ENCODE data around the gene BDH1. TPM values are rescaled to one million over a fixed set of nuclear protein-coding genes. Genes with fewer than 3 reads are reported as not detected.

Gene BDH1
- polyA plus RNA-seq, 1 donor (not counting 4 experiments of a cell fraction or from before 2014, with no cell fraction given), result 30.2 TPM

- Histone ChIP-seq H3K27me3 (ENCODE audit: control insufficient read depth, extremely low read depth, insufficient read depth, low read length) (no peaks in the 10 kb centered on the region), H2AFZ (ENCODE audit: control insufficient read depth, low read length) (no peak overlapping the region), H4K20me1 (ENCODE audit: control insufficient read depth, extremely low read depth, insufficient read depth, low read length) (no peaks in the 10 kb centered on the region), H3K4me1 (ENCODE audit: control insufficient read depth, extremely low read depth, insufficient read depth, low read length) (peaks cover 59% of the 10 kb centered on the region), H3K27ac (ENCODE audit: control insufficient read depth, insufficient read depth, low read length) (no peak overlapping the region), H3K36me3 (ENCODE audit: control insufficient read depth in 2 of 2, extremely low read depth in 1 of 2, insufficient read depth in 2 of 2, low read length in 2 of 2) (no peaks in the 10 kb centered on the region), H3K4me3 (ENCODE audit: control insufficient read depth in 2 of 3, extremely low read depth in 1 of 3, insufficient read depth in 2 of 3, low read depth in 1 of 3, low read length in 3 of 3) (no peak overlapping the region), H3K9me1 (ENCODE audit: control insufficient read depth, extremely low read depth, insufficient read depth, low read length) (no peaks in the 10 kb centered on the region), H3K9me3 (ENCODE audit: control insufficient read depth, low read depth, low read length) (no peaks in the 10 kb centered on the region), H3K79me2 (ENCODE audit: control insufficient read depth, insufficient read depth, low read length) (no peaks in the 10 kb centered on the region), H3K9ac (ENCODE audit: control insufficient read depth, extremely low read depth, insufficient read depth, low read length) (no peak overlapping the region), H3K4me2 (ENCODE audit: control insufficient read depth, extremely low read depth, insufficient read depth, low read depth, low read length) (no peak overlapping the region)
- dilution Hi-C loops (cut with MboI; ENCODE audit: extremely low pct_ligation_motif_present, low sequenced_read_pairs), result loop anchor here (25.0 kb wide), 1 partner anchor 179 kb away; no protein-coding TSS in a partner anchor
- no peak for TF ChIP-seq EZH2 (IDR thresholded peaks at IDR 0.05; ENCODE audit: low read length)
- TF ChIP-seq, protein P1, sequence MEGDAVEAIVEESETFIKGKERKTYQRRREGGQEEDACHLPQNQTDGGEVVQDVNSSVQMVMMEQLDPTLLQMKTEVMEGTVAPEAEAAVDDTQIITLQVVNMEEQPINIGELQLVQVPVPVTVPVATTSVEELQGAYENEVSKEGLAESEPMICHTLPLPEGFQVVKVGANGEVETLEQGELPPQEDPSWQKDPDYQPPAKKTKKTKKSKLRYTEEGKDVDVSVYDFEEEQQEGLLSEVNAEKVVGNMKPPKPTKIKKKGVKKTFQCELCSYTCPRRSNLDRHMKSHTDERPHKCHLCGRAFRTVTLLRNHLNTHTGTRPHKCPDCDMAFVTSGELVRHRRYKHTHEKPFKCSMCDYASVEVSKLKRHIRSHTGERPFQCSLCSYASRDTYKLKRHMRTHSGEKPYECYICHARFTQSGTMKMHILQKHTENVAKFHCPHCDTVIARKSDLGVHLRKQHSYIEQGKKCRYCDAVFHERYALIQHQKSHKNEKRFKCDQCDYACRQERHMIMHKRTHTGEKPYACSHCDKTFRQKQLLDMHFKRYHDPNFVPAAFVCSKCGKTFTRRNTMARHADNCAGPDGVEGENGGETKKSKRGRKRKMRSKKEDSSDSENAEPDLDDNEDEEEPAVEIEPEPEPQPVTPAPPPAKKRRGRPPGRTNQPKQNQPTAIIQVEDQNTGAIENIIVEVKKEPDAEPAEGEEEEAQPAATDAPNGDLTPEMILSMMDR (optimal IDR thresholded peaks at IDR 0.05 in 1 of 3, IDR thresholded peaks at IDR 0.05 in 1 of 3, conservative IDR thresholded peaks at IDR 0.05 in 1 of 3; ENCODE audit: extremely low read depth in 1 of 3, insufficient read depth in 2 of 3, low read length in 3 of 3), result no peak
- DNase-seq (ENCODE audit: low read depth, low spot score) (no peak), FAIRE-seq (no peak)
Observed at GRCh38 chr3:197491478-197491877, 64.3 kb downstream of the BDH1 start.

DNA sequence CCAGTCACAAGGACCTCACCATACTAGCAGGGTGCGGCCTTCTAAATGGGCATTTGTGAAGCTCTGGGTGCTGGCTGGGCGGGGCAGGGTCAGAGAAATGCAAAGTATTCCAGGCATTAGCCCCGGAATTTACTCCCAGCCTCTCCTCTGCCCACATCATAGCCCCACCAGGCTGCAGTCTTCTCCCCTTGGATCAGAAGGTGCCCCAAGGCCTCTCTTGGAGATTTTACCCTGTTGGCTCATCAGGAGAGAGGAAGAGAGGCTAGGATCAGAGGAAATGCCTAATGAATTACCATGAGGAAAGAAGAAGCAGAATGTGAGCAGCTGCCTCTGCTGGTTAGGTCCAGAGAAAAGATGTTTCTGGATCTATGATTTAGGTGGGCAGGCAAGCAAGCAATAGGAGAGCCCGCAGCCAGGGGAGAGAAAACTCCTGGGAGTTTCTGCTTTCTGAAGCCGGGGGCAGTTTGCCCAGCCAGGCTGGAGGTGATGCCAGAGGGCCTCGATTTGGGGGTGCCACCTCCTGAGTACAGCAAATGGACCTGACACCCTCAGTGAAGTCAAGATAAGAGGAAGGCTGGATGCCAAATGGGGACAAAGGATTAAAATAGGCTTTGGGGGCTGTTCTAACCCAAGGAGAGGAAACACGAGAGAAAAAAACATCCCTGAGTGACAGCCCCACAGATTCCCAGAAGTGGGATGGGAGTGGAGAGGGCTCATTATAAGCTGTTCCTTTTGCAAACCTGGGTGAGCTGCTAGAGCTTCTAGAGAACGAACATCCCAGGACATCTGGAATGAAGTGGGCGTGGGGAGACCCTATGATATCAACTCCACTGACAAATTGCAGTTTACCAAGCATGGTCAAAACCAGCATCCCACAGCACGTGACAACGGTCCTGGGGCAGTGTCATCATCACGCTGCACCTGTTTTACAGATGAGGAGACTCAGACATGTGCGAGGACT lies 65.4 kb downstream of the BDH1 start:
- Histone ChIP-seq H3K4me2 (ENCODE audit: control insufficient read depth, extremely low read depth, insufficient read depth, low read depth, low read length) (peak overlapping the region; percentile 25), H3K9ac (ENCODE audit: control insufficient read depth, extremely low read depth, insufficient read depth, low read length) (peak overlapping the region; percentile 34), H3K79me2 (ENCODE audit: control insufficient read depth, insufficient read depth, low read length) (no peaks in the 10 kb centered on the region), H3K9me1 (ENCODE audit: control insufficient read depth, extremely low read depth, insufficient read depth, low read length) (no peaks in the 10 kb centered on the region), H3K4me3 (ENCODE audit: control insufficient read depth in 2 of 3, extremely low read depth in 1 of 3, insufficient read depth in 2 of 3, low read depth in 1 of 3, low read length in 3 of 3) (no peak overlapping the region), H3K27me3 (ENCODE audit: control insufficient read depth, extremely low read depth, insufficient read depth, low read length) (no peaks in the 10 kb centered on the region), H3K4me1 (ENCODE audit: control insufficient read depth, extremely low read depth, insufficient read depth, low read length) (peaks cover 58% of the 10 kb centered on the region), H2AFZ (ENCODE audit: control insufficient read depth, low read length) (no peak overlapping the region), H4K20me1 (ENCODE audit: control insufficient read depth, extremely low read depth, insufficient read depth, low read length) (no peaks in the 10 kb centered on the region), H3K36me3 (ENCODE audit: control insufficient read depth in 2 of 2, extremely low read depth in 1 of 2, insufficient read depth in 2 of 2, low read length in 2 of 2) (no peaks in the 10 kb centered on the region), H3K9me3 (ENCODE audit: control insufficient read depth, low read depth, low read length) (no peaks in the 10 kb centered on the region), H3K27ac (ENCODE audit: control insufficient read depth, insufficient read depth, low read length) (peak overlapping the region; percentile 47)
- dilution Hi-C loops (cut with MboI; ENCODE audit: extremely low pct_ligation_motif_present, low sequenced_read_pairs), result loop anchor here (25.0 kb wide), 1 partner anchor 178 kb away; no protein-coding TSS in a partner anchor
- no peak for DNase-seq (ENCODE audit: low read depth, low spot score)
- TF ChIP-seq EZH2 (IDR thresholded peaks at IDR 0.05; ENCODE audit: low read length), result no peak
- TF ChIP-seq, protein P1 (optimal IDR thresholded peaks at IDR 0.05 in 1 of 3, IDR thresholded peaks at IDR 0.05 in 1 of 3, conservative IDR thresholded peaks at IDR 0.05 in 1 of 3; ENCODE audit: extremely low read depth in 1 of 3, insufficient read depth in 2 of 3, low read length in 3 of 3), result peak in 1 of 3 experiments; percentile 6
- FAIRE-seq, result peak; percentile 76
